H1 (cell line): ENCODE results near the gene ASTN1. TPM values are rescaled to one million over a fixed set of nuclear protein-coding genes. Genes with fewer than 3 reads are reported as not detected.

Source experiments
- BACH1 ChIP-seq: IDR thresholded peaks from 2 replicates; pipeline ENCODE4 v1.6.1; 2012; ENCODE audit warnings: low read length, improper control_type of control experiment
- CBX5 ChIP-seq: fragments of 300-800, 300-1000 bp; sonication (generic); IDR thresholded peaks from 2 replicates; pipeline ENCODE4 v1.7.1; 2016; ENCODE audit warnings: antibody characterized with exemption, low read length, low read depth
- KDM4A ChIP-seq: IDR thresholded peaks from one replicate; pipeline ENCODE4 v1.7.1; 2012; ENCODE audit warnings: low read depth, mild to moderate bottlenecking, moderate library complexity, low read length, inconsistent platforms; ENCODE audit not compliant: severe bottlenecking
- POU5F1 ChIP-seq: IDR thresholded peaks from 2 replicates; pipeline ENCODE4 v1.6.1; 2011; ENCODE audit warnings: low read depth, mild to moderate bottlenecking, low read length, moderate library complexity
- SP1 ChIP-seq: IDR thresholded peaks from 2 replicates; pipeline ENCODE4 v1.6.1; 2011; ENCODE audit warnings: low read depth, low read length
- SRF ChIP-seq: IDR thresholded peaks from 2 replicates; pipeline ENCODE4 v1.6.1; 2011; ENCODE audit warnings: mild to moderate bottlenecking, low read depth, low read length, moderate library complexity
- polyA plus RNA-seq, 7 experiments: library from polyadenylated mRNA; depleted of rRNA in 3 of 7; stranded (reverse) in 5 of 7; unstranded in 2 of 7; fragments of >200 nt in 5 of 7; fragments of 200-250 nt in 2 of 7; gene quantifications; 1 replicate in 5 of 7; 2 replicates in 1 of 7; 4 replicates in 1 of 7; pipeline versions ENCODE4 v1.2.1 to v1.2.3, GENCODE V29; 2011 to 2013; ENCODE audit warnings: missing spikeins in 2 of 7, mixed read lengths in 2 of 7
- total RNA-seq: library from RNA; stranded (reverse); fragmentation: NEBNext Ultra II Directional; extraction: Animal tissue kit (Norgen Biotek cat#: 25700); gene quantifications from 2 replicates; pipeline ENCODE4 v1.2.1, GENCODE V29; 2021

ASTN1 gene
- total and polyA plus RNA-seq, 2 of the 8 experiments (the other 6 are each of a cell fraction or from before 2014, with no cell fraction given), result 2.9 to 4.1 TPM

- TF ChIP-seq BACH1, result no peak
- no peak for TF ChIP-seq SP1
- no peak for TF ChIP-seq POU5F1
- no peak for TF ChIP-seq KDM4A
- TF ChIP-seq CBX5, result no peak
- no peak for TF ChIP-seq SRF
- TF ChIP-seq, all 59 proteins: peak for 0
These were observed 34.0 kb downstream of the ASTN1 start (continued) for GRCh38 chr1:177130451-177130945.
